ENCODE measurements around the gene RAMACL. TPM values are rescaled to one million over a fixed set of nuclear protein-coding genes. Genes with fewer than 3 reads are reported as not detected.

RAMACL gene
- total and polyA plus RNA-seq, 2 of the 4 experiments (the other 2 are of a cell fraction): 0.46 to 0.90 TPM

GRCh38 chr6:166623318-166623717, 36.8 kb upstream of the RAMACL start:
- no peak overlapping the region for H4K91ac ChIP-seq (ENCODE audit: insufficient read depth, low read depth, low read length)
- in situ Hi-C loops (cut with MboI; ENCODE audit: low sequenced_read_pairs) (no loop called here), dilution Hi-C loops (cut with HindIII; ENCODE audit: low sequenced_read_pairs, unreplicated experiment) (no loop called here), intact Hi-C loops (cut with micrococcal nuclease) (no loop called here)
- peaks cover 30% of the 10 kb centered on the region for H3K4me1 ChIP-seq (ENCODE audit: control insufficient read depth, insufficient read depth, low read length)
- peak overlapping the region; percentile 47; the same call in 1 of the 2 replicates for H2AK5ac ChIP-seq (ENCODE audit: low read depth, low read length)
- H3K9me3 ChIP-seq (ENCODE audit: control insufficient read depth, insufficient read depth, low read length): no peaks in the 10 kb centered on the region
- no peak overlapping the region; the same call in 1 of the 2 replicates for H3K23ac ChIP-seq (ENCODE audit: low read depth, low read length)
- no peak overlapping the region for H3K56ac ChIP-seq (ENCODE audit: extremely low read depth, insufficient read depth, low read length)
- H3K4me3 ChIP-seq (ENCODE audit: insufficient read depth, low read depth, low read length): no peak overlapping the region
- no TSS peak for BruUV-seq (replicated peaks)
- no peak overlapping the region for H4K5ac ChIP-seq (ENCODE audit: low read depth, low read length)
- H3K18ac ChIP-seq (ENCODE audit: low read depth, low read length): peak overlapping the region; percentile 10; the same call in 1 of the 2 replicates
- peak overlapping the region in 1 of 2 experiments; percentile 9; a peak in 2 of 4 replicates for H4K8ac ChIP-seq (ENCODE audit: low read depth in 2 of 2, low read length in 2 of 2)
- ATAC-seq (ENCODE audit: low read depth) (no peak), DNase-seq (no peak)
- H3K27me3 ChIP-seq (ENCODE audit: control insufficient read depth, insufficient read depth, low read length): no peaks in the 10 kb centered on the region
- peak overlapping the region; percentile 26 for H2AFZ ChIP-seq (replicated peaks; ENCODE audit: low read length, poor library complexity)
- POLR2A ChIA-PET (ENCODE audit: unreplicated experiment): no interaction called here
- no peak overlapping the region for H2AK9ac ChIP-seq (replicated peaks; ENCODE audit: low read depth, low read length, poor library complexity)
- no peak overlapping the region for H2BK5ac ChIP-seq (ENCODE audit: low read depth, low read length, poor library complexity, severe bottlenecking)
- H2BK20ac ChIP-seq (ENCODE audit: low read depth, low read length): peak overlapping the region; percentile 34; the same call in 1 of the 2 replicates
- H3K9ac ChIP-seq (ENCODE audit: low read depth, low read length): no peak overlapping the region
- peaks cover 21% of the 10 kb centered on the region for H3K9me1 ChIP-seq (ENCODE audit: insufficient read depth, low read length)
- H2BK120ac ChIP-seq (ENCODE audit: low read depth, low read length): no peak overlapping the region
- H3K79me1 ChIP-seq (ENCODE audit: low read depth in 1 of 2, low read length in 2 of 2): peaks cover 28 to 58% of the 10 kb centered on the region in 2 experiments
- TF ChIP-seq RAD21 (IDR thresholded peaks at IDR 0.05; ENCODE audit: low read length) (no peak), CEBPB (IDR thresholded peaks at IDR 0.05; ENCODE audit: low read depth, low read length) (0 out of 2 replicates have a peak, but pooled peaks have one; percentile 1)
- TF ChIP-seq, protein P1, sequence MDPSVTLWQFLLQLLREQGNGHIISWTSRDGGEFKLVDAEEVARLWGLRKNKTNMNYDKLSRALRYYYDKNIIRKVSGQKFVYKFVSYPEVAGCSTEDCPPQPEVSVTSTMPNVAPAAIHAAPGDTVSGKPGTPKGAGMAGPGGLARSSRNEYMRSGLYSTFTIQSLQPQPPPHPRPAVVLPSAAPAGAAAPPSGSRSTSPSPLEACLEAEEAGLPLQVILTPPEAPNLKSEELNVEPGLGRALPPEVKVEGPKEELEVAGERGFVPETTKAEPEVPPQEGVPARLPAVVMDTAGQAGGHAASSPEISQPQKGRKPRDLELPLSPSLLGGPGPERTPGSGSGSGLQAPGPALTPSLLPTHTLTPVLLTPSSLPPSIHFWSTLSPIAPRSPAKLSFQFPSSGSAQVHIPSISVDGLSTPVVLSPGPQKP (IDR thresholded peaks at IDR 0.05; ENCODE audit: borderline replicate concordance, low read depth, low read length): no peak
- no peak overlapping the region; the same call in 1 of the 2 replicates for H3K27ac ChIP-seq (ENCODE audit: insufficient read depth, low read length)
- H4K20me1 ChIP-seq (ENCODE audit: insufficient read depth, low read length): peaks cover 4% of the 10 kb centered on the region; the same call in 1 of the 2 replicates
- peak overlapping the region; percentile 8; the same call in 1 of the 2 replicates for H3K4ac ChIP-seq (ENCODE audit: low read depth, low read length)
- H3K14ac ChIP-seq (replicated peaks; ENCODE audit: low read depth, low read length): peak overlapping the region; percentile 13
- H3K4me2 ChIP-seq (ENCODE audit: low read depth, low read length): no peak overlapping the region; the same call in 1 of the 2 replicates
- H3K36me3 ChIP-seq (ENCODE audit: control insufficient read depth, insufficient read depth, low read length): peaks cover 6% of the 10 kb centered on the region
- H2BK15ac ChIP-seq (ENCODE audit: low read depth, low read length): peak overlapping the region; percentile 65; the same call in 1 of the 3 replicates
- CTCF ChIA-PET: interaction anchor here (1.4 kb wide), 1 partner anchor 24 kb away, joined by 3 read pairs; no protein-coding TSS in a partner anchor
- no CpG with 5 or more reads among the region's 5 CpGs for WGBS, 2 experiments (ENCODE audit: extremely low coverage in 2 of 2, insufficient read length in 1 of 2)

All from IMR-90 (cell line).